ENCODE measurements around the gene JSRP1. TPM values are rescaled to one million over a fixed set of nuclear protein-coding genes. Genes with fewer than 3 reads are reported as not detected.
"Not testable (repeated sequence)": the region's sequence is repeated elsewhere in the genome, so short reads cannot be mapped to it uniquely, and the experiment has no call there.

The JSRP1 gene
- total RNA-seq, 1 experiment from 2014 or later: not detected

DNA sequence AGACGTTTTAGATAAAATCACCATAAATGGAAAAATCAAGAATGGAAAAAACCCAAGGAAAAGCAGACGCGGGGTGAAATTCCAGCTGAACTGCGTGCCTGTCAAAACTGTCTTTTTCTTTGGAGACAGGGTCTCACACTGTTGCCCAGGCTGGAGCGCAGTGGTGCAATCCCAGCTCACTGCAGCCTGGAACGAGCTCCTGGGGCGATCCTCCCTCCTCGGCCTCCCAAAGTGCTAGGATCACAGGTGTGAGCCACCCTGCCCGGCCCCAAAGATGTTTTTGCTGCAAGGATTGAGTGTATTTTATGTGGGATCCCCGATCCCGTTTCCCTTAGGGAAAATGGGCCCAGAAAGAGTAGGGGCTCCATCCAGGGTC lies 26.6 kb upstream of the JSRP1 start:
- DNase-seq (ENCODE audit: low read depth): no peak

DNA sequence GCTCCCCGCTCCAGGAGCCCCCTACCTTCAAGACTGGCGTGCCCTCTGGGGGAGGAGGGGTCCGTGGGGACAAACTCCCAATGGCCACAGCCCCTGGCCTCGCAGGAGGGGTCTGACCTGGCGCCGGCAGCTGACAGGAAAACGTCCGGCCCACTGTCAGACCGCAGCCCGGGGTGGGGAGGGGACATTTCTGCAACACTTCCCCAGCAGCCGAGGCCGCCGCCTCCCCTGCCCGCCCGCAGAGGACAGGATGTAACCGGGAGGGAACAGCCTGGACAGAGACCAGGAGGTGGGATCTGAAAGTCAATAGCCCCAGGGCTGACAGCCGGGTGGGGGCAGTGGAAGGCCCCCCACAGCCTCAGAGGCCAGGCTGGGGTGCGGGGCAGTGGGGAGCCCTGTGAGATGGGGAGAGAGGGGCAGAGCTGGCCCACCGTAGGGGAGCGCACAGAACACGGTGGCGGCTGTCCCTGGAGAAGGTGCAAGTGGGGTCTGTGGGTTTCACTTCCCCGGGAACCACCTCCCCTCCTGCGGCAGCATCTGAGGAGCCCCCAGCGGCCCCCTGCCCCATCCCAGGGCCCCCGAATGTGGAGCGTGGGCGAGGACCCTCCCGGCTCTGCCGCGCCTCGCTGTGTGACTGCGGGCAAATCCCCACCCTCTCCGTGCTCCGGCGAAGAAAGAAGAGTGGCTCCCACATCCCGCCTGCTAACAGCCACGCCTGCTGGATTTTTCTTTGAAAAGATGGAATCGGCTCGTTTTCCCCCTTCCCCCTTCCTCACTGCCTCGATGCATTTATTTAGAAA lies 26.0 kb upstream of the JSRP1 start, which contains the start of gene PEAK3:
PEAK3 (minus strand) TSS at position 114 of the 800 bp plus-strand sequence. CDS start 1,244 bp downstream, outside the sequence.
- DNase-seq (ENCODE audit: low read depth): peak; percentile 63

DNA sequence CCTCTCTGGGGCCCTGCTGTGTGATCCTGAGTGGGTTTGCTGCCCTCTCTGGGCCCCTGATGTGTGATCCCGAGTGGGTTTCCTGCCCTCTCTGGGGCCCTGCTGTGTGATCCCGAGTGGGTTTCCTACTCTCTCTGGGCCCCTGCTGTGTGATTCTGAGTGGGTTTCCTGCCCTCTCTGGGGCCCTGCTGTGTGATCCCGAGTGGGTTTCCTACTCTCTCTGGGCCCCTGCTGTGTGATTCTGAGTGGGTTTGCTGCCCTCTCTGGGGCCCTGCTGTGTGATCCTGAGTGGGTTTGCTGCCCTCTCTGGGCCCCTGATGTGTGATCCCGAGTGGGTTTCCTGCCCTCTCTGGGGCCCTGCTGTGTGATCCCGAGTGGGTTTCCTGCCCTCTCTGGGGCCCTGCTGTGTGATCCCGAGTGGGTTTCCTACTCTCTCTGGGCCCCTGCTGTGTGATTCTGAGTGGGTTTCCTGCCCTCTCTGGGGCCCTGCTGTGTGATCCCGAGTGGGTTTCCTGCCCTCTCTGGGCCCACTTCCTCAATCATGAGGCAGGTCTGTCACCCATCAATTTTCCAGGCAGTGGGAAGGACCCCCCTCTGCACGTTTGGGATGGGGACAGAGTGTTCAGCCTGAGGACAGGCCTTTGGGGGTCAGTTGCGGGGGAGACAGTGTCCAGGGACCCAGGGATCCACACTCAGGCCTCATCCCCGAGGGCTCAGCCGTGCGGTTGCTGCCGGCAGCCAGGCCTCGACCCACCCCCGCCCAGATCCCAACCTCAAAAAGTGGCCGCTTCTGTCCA lies 25.2 kb upstream of the JSRP1 start:
- not testable (repeated sequence) for DNase-seq (ENCODE audit: low read depth)

DNA sequence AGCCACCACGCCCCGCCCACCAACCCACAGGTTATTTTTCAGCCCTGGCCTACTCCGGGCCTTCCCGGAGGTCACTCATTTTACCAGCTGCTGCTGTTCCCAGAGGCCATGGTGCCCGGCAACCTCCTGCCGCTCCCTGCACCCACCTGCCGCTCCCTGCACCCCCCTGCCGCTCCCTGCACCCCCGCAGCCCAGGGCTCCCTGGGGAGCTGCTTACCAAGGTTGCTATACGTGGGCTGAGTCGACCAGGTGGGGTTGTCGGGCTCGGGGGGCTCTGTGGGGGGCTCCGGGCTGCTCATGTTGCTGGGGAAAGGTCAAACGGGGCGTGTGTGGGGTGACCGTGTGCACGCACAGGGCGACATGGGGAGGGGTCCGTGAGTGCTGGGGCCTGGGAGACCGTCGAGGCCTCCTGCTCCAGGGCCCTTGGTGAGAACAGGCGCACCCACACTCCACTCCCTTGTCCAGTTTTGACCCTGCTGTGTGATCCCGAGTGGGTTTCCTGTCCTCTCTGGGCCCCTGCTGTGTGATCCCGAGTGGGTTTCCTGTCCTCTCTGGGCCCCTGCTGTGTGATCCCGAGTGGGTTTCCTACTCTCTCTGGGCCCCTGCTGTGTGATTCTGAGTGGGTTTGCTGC lies 24.5 kb upstream of the JSRP1 start:
- DNase-seq (ENCODE audit: low read depth): no peak

- no peak for DNase-seq (ENCODE audit: low read depth)
Observed at GRCh38 chr19:2278459-2279158, 22.4 kb upstream of the JSRP1 start.

GRCh38 chr19:2277138-2277537 lies 20.9 kb upstream of the JSRP1 start:
- DNase-seq (ENCODE audit: low read depth): no peak

DNA sequence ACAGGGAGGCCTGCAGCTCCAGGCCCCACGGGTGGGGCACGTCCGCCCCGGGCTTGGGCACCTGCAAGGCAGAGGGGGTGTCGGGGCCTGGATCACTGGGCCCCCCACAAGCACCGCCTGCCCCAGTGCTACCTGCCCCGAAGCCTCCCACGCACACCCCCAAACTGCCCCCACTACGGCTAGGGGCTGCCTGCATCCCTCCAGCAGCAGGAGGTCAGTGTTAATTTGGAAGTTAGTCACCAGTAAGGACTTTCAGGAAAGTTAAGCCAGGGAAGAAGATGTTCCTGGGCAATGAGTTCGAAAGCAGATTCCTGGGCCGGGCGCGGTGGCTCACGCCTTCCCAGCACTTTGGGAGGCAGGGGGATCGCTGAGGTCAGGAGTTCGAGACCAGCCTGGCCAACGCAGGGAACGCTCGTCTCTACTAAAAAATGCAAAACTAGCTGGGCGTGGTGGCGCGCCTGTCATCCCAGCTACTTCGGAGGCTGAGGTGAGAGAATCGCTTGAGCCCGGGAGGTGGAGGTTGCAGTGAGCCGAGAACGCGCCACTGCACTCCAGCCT lies 20.3 kb upstream of the JSRP1 start:
- DNase-seq (ENCODE audit: low read depth): no peak

DNA sequence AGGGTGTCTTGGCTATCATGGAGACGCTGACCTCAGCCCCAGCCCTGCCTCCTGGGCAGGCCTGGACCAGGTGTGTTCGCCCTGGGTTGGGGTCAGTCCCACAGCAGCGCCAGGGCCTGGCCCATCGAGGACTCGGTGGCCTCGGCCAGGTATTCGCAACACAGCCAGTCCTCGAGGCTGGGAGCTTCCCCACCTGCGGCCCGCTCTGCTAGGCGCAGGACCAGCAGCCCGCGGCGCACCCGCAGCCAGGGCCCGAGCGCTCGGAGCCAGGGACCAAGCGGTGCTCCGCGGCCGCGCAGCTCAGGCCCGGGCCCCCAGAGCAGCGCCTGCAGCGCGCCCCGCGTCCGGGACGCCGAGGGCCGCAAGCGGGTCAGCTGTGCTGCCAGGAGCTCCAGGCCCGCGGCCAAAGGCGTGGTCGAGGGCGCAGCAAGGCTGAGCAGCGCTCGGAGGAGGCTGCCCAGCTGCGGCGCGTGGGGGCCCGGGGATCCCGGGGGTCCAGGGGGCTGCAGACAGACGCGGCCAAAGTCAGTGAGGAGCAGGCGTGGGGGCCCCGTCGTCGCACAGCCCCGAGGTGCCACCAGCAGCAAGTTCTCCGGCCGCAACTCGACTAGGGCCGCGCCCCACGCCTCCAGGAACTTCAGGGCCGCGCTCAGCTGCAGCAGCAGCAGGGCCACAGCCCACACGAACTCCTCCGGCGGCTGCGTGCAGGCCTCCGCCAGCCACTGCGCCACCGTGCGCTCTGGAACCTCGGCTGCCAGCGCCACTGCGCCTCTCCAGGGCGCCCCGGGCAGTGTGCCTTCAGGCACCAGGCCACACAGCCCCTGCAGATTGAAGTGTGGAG lies 19.6 kb upstream of the JSRP1 start:
- no peak for DNase-seq (ENCODE audit: low read depth)

DNA sequence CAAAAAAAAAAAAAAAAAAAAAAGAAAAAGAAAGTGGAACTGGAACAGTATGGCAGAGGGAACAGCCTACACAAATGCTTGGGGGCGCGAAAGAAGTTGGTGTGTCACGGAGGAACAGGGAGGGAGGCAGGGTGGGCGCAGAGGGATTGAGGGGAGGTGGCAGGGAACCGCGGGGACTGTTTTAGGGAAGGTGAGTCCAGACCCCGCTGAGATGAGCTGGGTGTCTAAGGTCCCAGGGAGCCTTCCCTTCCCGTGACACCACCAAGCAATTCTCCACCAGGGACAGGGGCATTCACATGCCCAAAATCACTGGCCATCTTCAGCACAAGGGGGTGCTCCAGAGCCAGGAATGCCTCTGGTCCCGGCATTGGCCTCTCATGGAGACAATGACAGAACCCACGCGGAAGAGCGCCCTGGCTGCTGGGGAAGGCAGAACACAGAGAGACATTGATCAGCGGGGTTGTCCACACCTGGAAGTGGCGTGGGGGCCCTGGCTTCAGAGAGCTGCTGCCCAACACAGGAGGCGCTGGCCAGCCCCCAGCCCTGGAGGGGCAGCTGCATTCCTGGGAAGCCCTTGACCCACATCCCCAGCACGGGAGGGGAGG lies 18.8 kb upstream of the JSRP1 start:
- DNase-seq (ENCODE audit: low read depth): peak; percentile 67

- no peak for DNase-seq (ENCODE audit: low read depth)
Observed at GRCh38 chr19:2274185-2274711, 18.0 kb upstream of the JSRP1 start.

DNA sequence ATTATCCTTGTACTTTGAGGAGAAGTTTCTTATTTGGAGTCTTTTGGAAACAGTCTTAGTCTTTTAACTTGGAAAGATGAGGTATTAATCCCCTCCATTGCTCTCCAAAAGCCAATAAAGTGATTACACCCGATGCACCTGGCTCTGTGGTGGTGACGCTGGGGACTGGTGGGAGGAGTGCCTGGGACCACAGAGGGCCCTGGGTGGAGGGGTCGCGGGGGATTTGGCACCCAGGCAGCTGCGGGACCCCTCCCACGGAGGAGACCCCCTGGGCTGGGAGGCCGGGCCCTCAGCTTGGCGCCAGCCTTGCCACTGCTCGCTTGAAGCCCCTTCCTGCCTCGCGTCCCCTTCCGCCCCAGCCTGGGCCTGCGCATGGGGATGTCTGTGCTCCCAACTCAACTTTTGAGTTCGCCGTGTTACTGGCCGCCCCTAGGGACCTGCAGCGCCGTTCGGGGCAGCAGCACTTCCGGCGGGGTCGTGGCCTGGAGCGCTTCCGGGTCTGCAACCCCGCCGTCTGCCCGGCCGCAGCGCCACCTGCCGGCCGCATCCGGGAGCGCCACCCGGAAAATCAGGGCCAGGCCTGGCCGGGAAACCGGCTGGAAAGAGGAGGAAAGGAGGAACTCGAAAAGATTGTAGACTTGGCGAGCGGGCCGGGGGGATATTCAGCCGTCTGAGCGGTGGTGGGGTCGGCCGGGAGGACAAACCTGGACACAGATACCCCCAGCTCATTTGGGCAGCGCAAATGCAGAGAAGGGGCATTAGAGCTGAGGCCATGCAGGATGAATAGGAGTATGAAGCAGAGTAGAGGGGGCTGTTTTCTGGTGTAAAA lies 17.4 kb upstream of the JSRP1 start:
- peak; percentile 70 for DNase-seq (ENCODE audit: low read depth)

- DNase-seq (ENCODE audit: low read depth): peak; percentile 71
Observed at GRCh38 chr19:2271234-2272103, 15.3 kb upstream of the JSRP1 start.

- DNase-seq (ENCODE audit: low read depth): no peak
Observed at GRCh38 chr19:2270423-2271233, 14.4 kb upstream of the JSRP1 start.

- DNase-seq (ENCODE audit: low read depth): no peak
Observed at GRCh38 chr19:2270157-2270422, 13.9 kb upstream of the JSRP1 start.

DNA sequence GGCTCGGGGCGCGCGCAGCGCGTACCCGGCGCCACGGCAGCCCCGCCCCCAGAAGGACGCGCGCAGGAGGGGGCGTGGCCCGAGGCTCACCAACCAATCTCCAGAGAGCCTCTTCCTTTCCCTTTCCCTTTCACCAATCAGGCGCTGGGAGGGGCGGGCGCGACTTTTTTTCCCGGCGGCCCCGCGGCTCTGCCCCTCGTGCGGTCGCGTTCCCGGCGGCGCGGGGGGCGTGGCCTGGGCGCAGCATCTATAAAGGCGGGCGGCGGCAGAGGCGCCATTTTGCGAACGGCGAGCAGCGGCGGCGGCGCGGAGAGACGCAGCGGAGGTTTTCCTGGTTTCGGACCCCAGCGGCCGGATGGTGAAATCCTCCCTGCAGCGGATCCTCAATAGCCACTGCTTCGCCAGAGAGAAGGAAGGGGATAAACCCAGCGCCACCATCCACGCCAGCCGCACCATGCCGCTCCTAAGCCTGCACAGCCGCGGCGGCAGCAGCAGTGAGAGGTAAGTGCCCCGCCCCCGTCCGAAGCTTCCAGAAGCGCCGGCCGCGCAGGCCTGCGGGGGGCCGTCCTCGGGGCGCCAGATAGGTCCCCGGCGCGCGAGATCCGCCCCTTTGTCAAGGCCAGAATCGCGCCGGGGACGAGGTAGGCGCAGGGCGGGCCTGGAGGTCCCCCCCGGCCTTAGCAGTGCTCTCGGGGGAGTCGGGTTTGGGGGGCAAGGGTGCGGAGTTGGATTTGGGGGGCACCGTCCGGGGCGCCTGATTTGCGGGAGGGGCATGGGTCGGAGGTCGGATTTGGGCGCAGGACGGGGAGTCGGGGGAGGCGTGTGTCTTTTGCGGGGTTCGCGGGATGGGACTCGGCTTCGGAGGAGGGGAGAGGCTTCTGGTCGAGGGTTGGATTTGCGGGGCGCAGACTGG lies 13.3 kb upstream of the JSRP1 start:
- peak; percentile 96 for DNase-seq (ENCODE audit: low read depth)

DNA sequence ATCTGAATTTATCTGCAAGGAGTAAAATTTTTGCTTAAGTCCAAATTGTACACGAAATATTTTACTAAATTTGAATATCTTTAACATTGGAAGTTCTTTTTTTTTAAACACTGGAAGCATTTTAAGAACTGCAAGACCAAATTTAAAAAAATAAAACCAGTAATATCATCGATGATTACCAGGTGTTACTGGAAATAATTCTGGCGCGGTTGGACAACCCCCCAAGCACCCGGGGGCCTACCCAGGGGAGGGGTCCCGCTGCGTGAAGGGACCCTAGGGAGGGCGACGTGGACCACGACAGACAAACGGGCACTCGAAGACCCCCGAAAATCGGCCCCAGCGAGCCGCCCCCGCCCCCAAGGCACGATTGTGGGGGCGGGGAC lies 12.6 kb upstream of the JSRP1 start:
- no peak for DNase-seq (ENCODE audit: low read depth)
